ENCODE data around the gene PAF1. TPM values are rescaled to one million over a fixed set of nuclear protein-coding genes. Genes with fewer than 3 reads are reported as not detected.
A peak's percentile ranks its signal among the peaks of the same experiment; 100 is the strongest.

Gene PAF1
- total and polyA plus RNA-seq, 10 donors = 27.4 to 51.3 (median 39.2) TPM

- H3K36me3 ChIP-seq = peaks cover 0 to 48% (median 29%) of the 10 kb centered on the region in 6 donors
- peak; percentile 95 for DNase-seq
- H3K27ac ChIP-seq = peak overlapping the region; percentile 83 to 100 (median 98)
- no peaks in the 10 kb centered on the region for H3K9me3 ChIP-seq
- WGBS, 5 donors = 31 to 56% (median 48%) methylated on average over 8 to 11 of the region's 11 CpGs
- no peaks in the 10 kb centered on the region for H3K27me3 ChIP-seq (replicated peaks in 1 of 7)
- intact Hi-C loops (cut with DNase I; ENCODE audit: low total_unique reads) = no loop called here
- TF ChIP-seq POLR2AphosphoS5 (IDR thresholded peaks at IDR 0.05) = peak; percentile 69 to 87 (median 84)
- no peak for TF ChIP-seq POLR2A (IDR thresholded peaks at IDR 0.05)
- peak in 1 of 11 experiments; percentile 5 for TF ChIP-seq CTCF (IDR thresholded peaks at IDR 0.05 in 8 of 11, conservative IDR thresholded peaks at IDR 0.05 in 3 of 11)
- H3K4me1 ChIP-seq = peaks cover 45 to 85% (median 71%) of the 10 kb centered on the region in 6 donors
- H3K4me3 ChIP-seq = peak overlapping the region in 4 of 8 donors; percentile 1 to 62 (median 14)
Observed at GRCh38 chr19:39398297-39398864, 7.5 kb upstream of the PAF1 start.

- Histone ChIP-seq H3K9me3 (no peaks in the 10 kb centered on the region), H3K4me1 (peaks cover 45 to 85% (median 67%) of the 10 kb centered on the region in 6 donors), H3K27me3 (replicated peaks in 1 of 7) (no peaks in the 10 kb centered on the region), H3K36me3 (peaks cover 0 to 56% (median 35%) of the 10 kb centered on the region in 6 donors), H3K27ac (peak overlapping the region; percentile 83 to 100 (median 98)), H3K4me3 (peak overlapping the region in 4 of 8 donors; percentile 1 to 62 (median 14))
- 19 to 39% (median 27%) methylated on average over 13 to 17 of the region's 17 CpGs for WGBS, 5 donors
- intact Hi-C loops (cut with DNase I; ENCODE audit: low total_unique reads) = no loop called here
- DNase-seq = peak; percentile 98
- peak in 1 of 3 donors; percentile 15 for TF ChIP-seq POLR2A (IDR thresholded peaks at IDR 0.05)
- peak; percentile 98 to 99 (median 99) for TF ChIP-seq CTCF (IDR thresholded peaks at IDR 0.05 in 8 of 11, conservative IDR thresholded peaks at IDR 0.05 in 3 of 11)
- peak; percentile 86 to 94 (median 89) for TF ChIP-seq POLR2AphosphoS5 (IDR thresholded peaks at IDR 0.05)
Observed at GRCh38 chr19:39397360-39398296, 6.7 kb upstream of the PAF1 start.

- no peak for DNase-seq
- no peak for TF ChIP-seq POLR2AphosphoS5 (IDR thresholded peaks at IDR 0.05)
- TF ChIP-seq POLR2A (IDR thresholded peaks at IDR 0.05) = no peak
- TF ChIP-seq CTCF (IDR thresholded peaks at IDR 0.05 in 8 of 11, conservative IDR thresholded peaks at IDR 0.05 in 3 of 11) = no peak
- Histone ChIP-seq H3K27me3 (replicated peaks in 1 of 7) (no peaks in the 10 kb centered on the region), H3K4me3 (peak overlapping the region; percentile 74 to 100 (median 88)), H3K4me1 (peaks cover 17 to 68% (median 37%) of the 10 kb centered on the region in 6 donors), H3K36me3 (peaks cover 0 to 76% (median 67%) of the 10 kb centered on the region in 6 donors), H3K27ac (peak overlapping the region; percentile 98 to 100 (median 99)), H3K9me3 (no peaks in the 10 kb centered on the region)
- WGBS, 5 donors = 0 to 3% (median 1%) methylated on average over 10 of the region's 10 CpGs
- intact Hi-C loops (cut with DNase I; ENCODE audit: low total_unique reads) = no loop called here
Observed at GRCh38 chr19:39390451-39390750, 505 bp downstream of the PAF1 start.

Measured in spleen (tissue), 11 donors.